K562 (cell line): ENCODE measurements around the gene MCC. TPM values are rescaled to one million over a fixed set of nuclear protein-coding genes. Genes with fewer than 3 reads are reported as not detected.

ENCODE experiments used
- CXXC5 ChIP-seq: fragments of 250-450 bp; sonication (Bioruptor Pico); IDR thresholded peaks from 2 replicates; pipeline ENCODE4 v1.8.0; 2022; ENCODE audit warnings: inconsistent platforms, mild to moderate bottlenecking, moderate library complexity
- NFE2 ChIP-seq: IDR thresholded peaks from 2 replicates; pipeline ENCODE4 v1.6.1; 2014; ENCODE audit warnings: antibody characterized with exemption, low read depth
- NFE2L1 ChIP-seq: fragments of 450-650 bp; IDR thresholded peaks from 2 replicates; pipeline ENCODE4 v1.6.1; 2016; ENCODE audit warnings: missing genetic modification characterization, low read depth, mild to moderate bottlenecking, missing compliant biosample characterization, moderate library complexity, borderline replicate concordance
- NR2C2 ChIP-seq, 2 experiments: fragments of 200-800 bp in 1 of 2; sonication (Bioruptor generic) in 1 of 2; sonication (generic) in 1 of 2; formaldehyde crosslinking in 1 of 2; IDR thresholded peaks; 2 replicates each; pipeline versions ENCODE4 v1.6.1 to v1.8.0; 2016 to 2022; ENCODE audit warnings: mild to moderate bottlenecking in 1 of 2, missing compliant biosample characterization in 1 of 2, missing genetic modification characterization in 1 of 2, missing genetic modification reagents in 1 of 2
- PRMT5 ChIP-seq: sonication (generic); formaldehyde crosslinking; IDR thresholded peaks from 2 replicates; pipeline ENCODE4 v1.5.0; 2020; ENCODE audit warnings: missing genetic modification reagents
- SAFB2 ChIP-seq: fragments of 200-400 bp; formaldehyde crosslinking; IDR thresholded peaks from 2 replicates; pipeline ENCODE4 v1.6.1; 2018; ENCODE audit warnings: borderline replicate concordance, low read length, low read depth, moderate library complexity; ENCODE audit not compliant: severe bottlenecking
- SMARCA4 ChIP-seq: fragments of 450-650 bp; IDR thresholded peaks from 2 replicates; pipeline ENCODE4 v1.6.1; 2016
- SMARCB1 ChIP-seq: IDR thresholded peaks from 2 replicates; pipeline ENCODE4 v1.6.1; 2011; ENCODE audit warnings: improper control_type of control experiment, low read depth; ENCODE audit not compliant: insufficient read length
- SREBF2 ChIP-seq: sonication (generic); formaldehyde crosslinking; IDR thresholded peaks from 2 replicates; pipeline ENCODE4 v1.4.0; 2020; ENCODE audit warnings: mild to moderate bottlenecking, missing genetic modification reagents
- SRSF9 ChIP-seq: fragments of 200-400 bp; formaldehyde crosslinking; IDR thresholded peaks from 2 replicates; pipeline ENCODE4 v1.6.1; 2017; ENCODE audit warnings: low read depth, low read length, borderline replicate concordance
- TCF3 ChIP-seq: sonication (generic); formaldehyde crosslinking; IDR thresholded peaks from 2 replicates; pipeline ENCODE4 v1.4.0; 2020; ENCODE audit warnings: mild to moderate bottlenecking, missing genetic modification reagents
- ZBTB17 ChIP-seq: fragments of 450-650 bp; formaldehyde crosslinking; IDR thresholded peaks from 2 replicates; pipeline ENCODE4 v1.4.0; 2020; ENCODE audit warnings: mild to moderate bottlenecking
- ZBTB40 ChIP-seq, 2 experiments: fragments of 450-650 bp in 1 of 2; sonication (generic) in 1 of 2; formaldehyde crosslinking in 1 of 2; IDR thresholded peaks; 2 replicates each; pipeline versions ENCODE4 v1.7.1 to v1.9.0; 2016 to 2022; ENCODE audit warnings: inconsistent platforms in 1 of 2, mild to moderate bottlenecking in 1 of 2, missing genetic modification reagents in 1 of 2
- ZNF140 ChIP-seq: fragments of 250-450 bp; sonication (Bioruptor Pico); IDR thresholded peaks from 2 replicates; pipeline ENCODE4 v1.8.0; 2021; ENCODE audit warnings: moderate library complexity, mild to moderate bottlenecking, inconsistent platforms
- polyA plus RNA-seq, 8 experiments: library from polyadenylated mRNA; depleted of rRNA in 4 of 8; stranded (reverse) in 5 of 8; unstranded in 3 of 8; fragments of >200 nt; fragmentation: Nextera tagmentation in 2 of 8; fragmentation: Illumina TruSeq in 1 of 8; extraction: Ambion mirVana in 2 of 8; extraction: Trizol in 1 of 8; gene quantifications; 2 replicates each; pipeline versions ENCODE4 v1.2.1 to v1.2.3, GENCODE V29; 2011 to 2014; ENCODE audit warnings: inconsistent platforms in 1 of 8, missing spikeins in 1 of 8
- total RNA-seq, 7 experiments: library from RNA; depleted of rRNA in 6 of 7; stranded (reverse); fragments of >200 nt in 6 of 7; fragmentation: Illumina TruSeq in 2 of 7; extraction: Trizol in 2 of 7; gene quantifications; 2 replicates each; pipeline versions ENCODE4 v1.2.1 to v1.2.3, GENCODE V29; 2011 to 2021; ENCODE audit warnings: low replicate concordance in 1 of 7
- TF ChIP-seq, protein P1 (sequence below): fragments of 450-650 bp; IDR thresholded peaks from 2 replicates; pipeline ENCODE4 v1.6.1; 2014; ENCODE audit warnings: low read depth, mild to moderate bottlenecking, moderate library complexity, borderline replicate concordance
- TF ChIP-seq, protein P2 (sequence below): sonication (generic); formaldehyde crosslinking; IDR thresholded peaks from 2 replicates; pipeline ENCODE4 v1.8.0; 2022; ENCODE audit warnings: mild to moderate bottlenecking, missing genetic modification reagents

Gene MCC
- total and polyA plus RNA-seq, 9 of the 15 experiments (the other 6 are each of a cell fraction or from before 2014, with no cell fraction given) = 0.04 to 0.24 (median 0.06) TPM; not detected in 1

GRCh38 chr5:113100981-113101380, 387.3 kb downstream of the MCC start (continued):
- TF ChIP-seq, protein P1, sequence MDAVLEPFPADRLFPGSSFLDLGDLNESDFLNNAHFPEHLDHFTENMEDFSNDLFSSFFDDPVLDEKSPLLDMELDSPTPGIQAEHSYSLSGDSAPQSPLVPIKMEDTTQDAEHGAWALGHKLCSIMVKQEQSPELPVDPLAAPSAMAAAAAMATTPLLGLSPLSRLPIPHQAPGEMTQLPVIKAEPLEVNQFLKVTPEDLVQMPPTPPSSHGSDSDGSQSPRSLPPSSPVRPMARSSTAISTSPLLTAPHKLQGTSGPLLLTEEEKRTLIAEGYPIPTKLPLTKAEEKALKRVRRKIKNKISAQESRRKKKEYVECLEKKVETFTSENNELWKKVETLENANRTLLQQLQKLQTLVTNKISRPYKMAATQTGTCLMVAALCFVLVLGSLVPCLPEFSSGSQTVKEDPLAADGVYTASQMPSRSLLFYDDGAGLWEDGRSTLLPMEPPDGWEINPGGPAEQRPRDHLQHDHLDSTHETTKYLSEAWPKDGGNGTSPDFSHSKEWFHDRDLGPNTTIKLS = no peak
- TF ChIP-seq NR2C2 (CRISPR knock-in tag; IDR thresholded peaks at IDR 0.05) (no peak), NR2C2 (tag; IDR thresholded peaks at IDR 0.05) (no peak), PRMT5 (CRISPR knock-in tag) (no peak), CXXC5 (CRISPR knock-in tag) (no peak), ZBTB17 (no peak), SREBF2 (CRISPR knock-in tag) (no peak), ZBTB40 (IDR thresholded peaks at IDR 0.05) (no peak), ZBTB40 (CRISPR knock-in tag; IDR thresholded peaks at IDR 0.05) (no peak), NFE2L1 (no peak), TCF3 (no peak), ZNF140 (CRISPR knock-in tag) (no peak), SMARCB1 (no peak), SAFB2 (no peak), SRSF9 (no peak), NFE2 (no peak), SMARCA4 (no peak)
- TF ChIP-seq, protein P2, sequence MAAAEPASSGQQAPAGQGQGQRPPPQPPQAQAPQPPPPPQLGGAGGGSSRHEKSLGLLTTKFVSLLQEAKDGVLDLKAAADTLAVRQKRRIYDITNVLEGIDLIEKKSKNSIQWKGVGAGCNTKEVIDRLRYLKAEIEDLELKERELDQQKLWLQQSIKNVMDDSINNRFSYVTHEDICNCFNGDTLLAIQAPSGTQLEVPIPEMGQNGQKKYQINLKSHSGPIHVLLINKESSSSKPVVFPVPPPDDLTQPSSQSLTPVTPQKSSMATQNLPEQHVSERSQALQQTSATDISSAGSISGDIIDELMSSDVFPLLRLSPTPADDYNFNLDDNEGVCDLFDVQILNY = no peak
- TF ChIP-seq, all 486 proteins: peak for 0
